ENCODE measurements around the gene BEND6.

BEND6 gene

GRCh38 chr6:56954403-56955170, at the start of gene BEND6:
Gene BEND6, plus strand, starts transcription at chr6:56955107. Its CDS starts 26,704 bp downstream, at chr6:56981811.
- Histone ChIP-seq H3K9me3 (no peaks in the 10 kb centered on the region), H3K27me3 (no peaks in the 10 kb centered on the region), H3K4me3 (peak within 1 kb of the TSS; percentile 61 to 78), H3K36me3 (no peaks in the 10 kb centered on the region), H3K27ac (peak within 1 kb of the TSS; percentile 49 to 56), H3K4me1 (peaks cover 0 to 20% (median 6%) of the 10 kb centered on the region in 4 donors)
- TF ChIP-seq CTCF (IDR thresholded peaks at IDR 0.05), result no peak
- intact Hi-C loops (cut with DNase I; ENCODE audit: low total_unique reads), result loop anchor here (5.0 to 10.0 kb wide), 3 partner anchors 50 to 368 kb away; no protein-coding TSS in a partner anchor
- DNase-seq, result peak; percentile 22 to 63

- Histone ChIP-seq H3K4me3 (no peak overlapping the region), H3K27me3 (no peaks in the 10 kb centered on the region), H3K4me1 (peaks cover 0 to 7% (median 0%) of the 10 kb centered on the region in 4 donors), H3K36me3 (no peaks in the 10 kb centered on the region), H3K9me3 (no peaks in the 10 kb centered on the region), H3K27ac (no peak overlapping the region)
- TF ChIP-seq CTCF (IDR thresholded peaks at IDR 0.05), result no peak
- no peak for DNase-seq
- intact Hi-C loops (cut with DNase I; ENCODE audit: low total_unique reads), result loop anchor here (10.0 kb wide), 1 partner anchor 49 kb away; the partner anchor contains the start of gene BEND6
These were observed 49.5 kb upstream of the BEND6 start for GRCh38 chr6:56905378-56905777.

GRCh38 chr6:56906752-56907151, 48.2 kb upstream of the BEND6 start:
- TF ChIP-seq CTCF (IDR thresholded peaks at IDR 0.05), result no peak
- intact Hi-C loops (cut with DNase I; ENCODE audit: low total_unique reads), result loop anchor here (10.0 kb wide), 1 partner anchor 48 kb away; the partner anchor contains the start of gene BEND6

GRCh38 chr6:56909115-56909907, 45.6 kb upstream of the BEND6 start:
- H3K4me1 ChIP-seq, result no peaks in the 10 kb centered on the region
- no peak for DNase-seq
- no peak overlapping the region for H3K4me3 ChIP-seq
- TF ChIP-seq CTCF (IDR thresholded peaks at IDR 0.05), result no peak
- intact Hi-C loops (cut with DNase I; ENCODE audit: low total_unique reads), result loop anchor here (10.0 kb wide), 1 partner anchor 45 kb away; the partner anchor contains the start of gene BEND6
- no peak overlapping the region for H3K27ac ChIP-seq
- no peaks in the 10 kb centered on the region for H3K9me3 ChIP-seq
- no peaks in the 10 kb centered on the region for H3K27me3 ChIP-seq
- no peaks in the 10 kb centered on the region for H3K36me3 ChIP-seq

More at GRCh38 chr6:56906752-56907151, 48.2 kb upstream of the BEND6 start:
- Histone ChIP-seq H3K27me3 (no peaks in the 10 kb centered on the region), H3K9me3 (no peaks in the 10 kb centered on the region), H3K4me3 (no peak overlapping the region), H3K4me1 (peaks cover 0 to 7% (median 0%) of the 10 kb centered on the region in 4 donors), H3K36me3 (no peaks in the 10 kb centered on the region), H3K27ac (no peak overlapping the region)
- no peak for DNase-seq

GRCh38 chr6:56911847-56912246, 43.1 kb upstream of the BEND6 start:
- Histone ChIP-seq H3K4me1 (no peaks in the 10 kb centered on the region), H3K9me3 (no peaks in the 10 kb centered on the region), H3K36me3 (no peaks in the 10 kb centered on the region), H3K27ac (no peak overlapping the region), H3K4me3 (no peak overlapping the region), H3K27me3 (no peaks in the 10 kb centered on the region)
- TF ChIP-seq CTCF (IDR thresholded peaks at IDR 0.05), result no peak
- DNase-seq, result no peak
- intact Hi-C loops (cut with DNase I; ENCODE audit: low total_unique reads), result no loop called here

Data from tibial artery (tissue), 4 donors.